A673 (cell line): ENCODE measurements around the gene IL19.
"Not testable (repeated sequence)": the region's sequence is repeated elsewhere in the genome, so short reads cannot be mapped to it uniquely, and the experiment has no call there.

Experiments
- CTCF ChIP-seq: fragments of 300-800, 200-600 bp; sonication (generic); conservative IDR thresholded peaks from 2 replicates; pipeline ENCODE4 v1.5.1; 2017; ENCODE audit warnings: low read depth, mild to moderate bottlenecking, antibody characterized with exemption, low read length, moderate library complexity, mixed read lengths
- EZH2 ChIP-seq: fragments of 200-600 bp; sonication (generic); IDR thresholded peaks from 2 replicates; pipeline ENCODE4 v1.6.1; 2017; ENCODE audit warnings: borderline replicate concordance, low read depth, mild to moderate bottlenecking, mixed read lengths, antibody characterized with exemption, low read length; ENCODE audit not compliant: poor library complexity, severe bottlenecking

- not testable (repeated sequence) for TF ChIP-seq CTCF, EZH2
Observed at GRCh38 chr1:206852662-206853061, 82.1 kb downstream of the IL19 start.
